B cell (primary cell): ENCODE results near the gene NUPR1. TPM values are rescaled to one million over a fixed set of nuclear protein-coding genes. Genes with fewer than 3 reads are reported as not detected.

ENCODE experiments used
- ATAC-seq: fragments of 200-7000 bp; cut with Tn5 transposase; one replicate; pipeline ENCODE4 v1.10.0; 2021; ENCODE audit warnings: low read depth, mild to moderate bottlenecking, moderate number of reproducible peaks, moderate library complexity
- CTCF ChIA-PET: fragments of 350-600 bp; sonication (Branson Sonifier 250); formaldehyde crosslinking; loops from one replicate; lab custom pipeline; 2021; ENCODE audit warnings: antibody characterized with exemption, inconsistent platforms; lab: Charles Lee
- POLR2A ChIA-PET: fragments of 350-600 bp; sonication (Branson Sonifier 250); formaldehyde crosslinking; loops from one replicate; lab custom pipeline; 2021; ENCODE audit warnings: antibody characterized with exemption; lab: Charles Lee
- DNase-seq: peaks from one replicate; pipeline ENCODE4 v3.0.0; 2013
- H2AFZ ChIP-seq: 2 replicates; pipeline ENCODE4 v1.6.1; 2012; ENCODE audit warnings: mild to moderate bottlenecking, low read depth, low read length; ENCODE audit not compliant: insufficient read depth, poor library complexity, severe bottlenecking
- H3K27ac ChIP-seq, 2 donors: 1 replicate in 1 of 2; 2 replicates in 1 of 2; pipeline ENCODE4 v1.5.1; 2012 to 2013; ENCODE audit warnings: low read length in 2 of 2, mild to moderate bottlenecking in 2 of 2, moderate library complexity in 1 of 2
- H3K27me3 ChIP-seq, 4 experiments: fragments of 200-600 bp in 1 of 4; sonication (generic) in 1 of 4; replicated peaks in 1 of 4; 1 replicate in 2 of 4; 2 replicates in 2 of 4; pipeline versions ENCODE4 v1.6.1 to v1.7.0; 2013 to 2016; ENCODE audit warnings: low read length in 3 of 4, mild to moderate bottlenecking in 2 of 4, mixed read lengths in 1 of 4, moderate library complexity in 1 of 4; ENCODE audit not compliant: insufficient read depth in 4 of 4, control insufficient read depth in 3 of 4; ENCODE audit errors: control extremely low read depth in 1 of 4
- H3K36me3 ChIP-seq, 2 experiments: replicated peaks in 1 of 2; 1 replicate in 1 of 2; 2 replicates in 1 of 2; pipeline versions ENCODE4 v1.6.1 to v1.7.1; 2013; ENCODE audit warnings: low read length in 1 of 2; ENCODE audit not compliant: insufficient read depth in 2 of 2, control insufficient read depth in 1 of 2; ENCODE audit errors: control extremely low read depth in 1 of 2, extremely low read depth in 1 of 2
- H3K4me1 ChIP-seq, 2 donors: fragments of 200-600 bp in 1 of 2; sonication (generic) in 1 of 2; 1 replicate in 1 of 2; 2 replicates in 1 of 2; pipeline versions ENCODE4 v1.5.1 to v1.6.1; 2013 to 2017; ENCODE audit warnings: low read length in 2 of 2; ENCODE audit not compliant: control insufficient read depth in 2 of 2, insufficient read depth in 2 of 2
- H3K4me2 ChIP-seq: replicated peaks from 2 replicates; pipeline ENCODE3; 2012; ENCODE audit warnings: mild to moderate bottlenecking, low read depth, low read length; ENCODE audit not compliant: poor library complexity, severe bottlenecking
- H3K4me3 ChIP-seq, 5 experiments: fragments of 200-600 bp in 1 of 5; sonication (generic) in 1 of 5; 1 replicate in 3 of 5; 2 replicates in 2 of 5; pipeline versions ENCODE4 v1.5.1 to v1.7.0; 2011 to 2016; ENCODE audit warnings: low read length in 4 of 5, mild to moderate bottlenecking in 4 of 5, low read depth in 2 of 5, control low read depth in 1 of 5, moderate library complexity in 1 of 5; ENCODE audit not compliant: insufficient read depth in 1 of 5; ENCODE audit errors: control extremely low read depth in 1 of 5, extremely low read depth in 1 of 5
- H3K79me2 ChIP-seq: fragments of 200-600 bp; sonication (generic); one replicate; pipeline ENCODE4 v1.6.0; 2016; ENCODE audit warnings: low read length; ENCODE audit not compliant: control insufficient read depth, insufficient read depth
- H3K9ac ChIP-seq: fragments of 200-600 bp; sonication (generic); 2 replicates; pipeline ENCODE4 v1.6.1; 2017; ENCODE audit warnings: mild to moderate bottlenecking, low read length, moderate library complexity
- H3K9me3 ChIP-seq, 3 donors: one replicate each; pipeline versions ENCODE4 v1.6.1 to v1.7.1; 2013; ENCODE audit warnings: low read length in 2 of 3; ENCODE audit not compliant: control insufficient read depth in 2 of 3, insufficient read depth in 1 of 3; ENCODE audit errors: control extremely low read depth in 1 of 3
- H4K20me1 ChIP-seq: 2 replicates; pipeline ENCODE4 v1.6.0; 2012; ENCODE audit warnings: mild to moderate bottlenecking, low read length; ENCODE audit not compliant: insufficient read depth, control insufficient read depth, poor library complexity, severe bottlenecking
- H3K27ac Mint-ChIP-seq: one replicate; pipeline ENCODE4 v1.8.0; 2021; ENCODE audit warnings: mixed read lengths
- H3K27me3 Mint-ChIP-seq: one replicate; pipeline ENCODE4 v1.8.0; 2021; ENCODE audit warnings: mixed read lengths
- H3K4me1 Mint-ChIP-seq: one replicate; pipeline ENCODE4 v1.8.0; 2021; ENCODE audit warnings: mixed read lengths
- H3K4me3 Mint-ChIP-seq: one replicate; pipeline ENCODE4 v1.8.0; 2021; ENCODE audit warnings: mixed read lengths
- H3K9me3 Mint-ChIP-seq: one replicate; pipeline ENCODE4 v1.8.0; 2022; ENCODE audit warnings: mixed read lengths; ENCODE audit not compliant: insufficient read depth
- EZH2 ChIP-seq: IDR thresholded peaks from 2 replicates; pipeline ENCODE4 v1.6.1; 2012; ENCODE audit warnings: borderline replicate concordance, low read depth, mild to moderate bottlenecking, moderate library complexity, low read length; ENCODE audit not compliant: insufficient read depth, poor library complexity, severe bottlenecking
- WGBS: methylation state at CpG from one replicate; pipeline ENCODE4 v1.1.5; 2013; ENCODE audit warnings: missing lambda C conversion rate; ENCODE audit not compliant: insufficient coverage; 5-methylcytosine and 5-hydroxymethylcytosine counted together
- intact Hi-C: fragments of 100-400 bp; cut with micrococcal nuclease; formaldehyde crosslinking; loops from one replicate; pipeline ENCODE4 v1.10.0; 2022
- polyA plus RNA-seq: library from polyadenylated mRNA; depleted of rRNA; stranded (reverse); fragments of >200 nt; gene quantifications from 2 replicates; pipeline ENCODE4 v1.2.3, GENCODE V29; 2012
- total RNA-seq, 2 donors: library from RNA; stranded (reverse); fragments of 120-200 nt in 1 of 2; gene quantifications; 1 replicate in 1 of 2; 2 replicates in 1 of 2; pipeline versions ENCODE4 v1.2.3 to v1.2.4, GENCODE V29; 2013 to 2022
- TF ChIP-seq, protein P1 (sequence below): fragments of 200-600 bp; IDR thresholded peaks from one replicate; pipeline ENCODE4 v1.8.0; 2022; ENCODE audit warnings: antibody characterized with exemption, mild to moderate bottlenecking

The NUPR1 gene
- total and polyA plus RNA-seq, 2 donors (not counting 1 experiment from before 2014, with no cell fraction given) = not detected

DNA sequence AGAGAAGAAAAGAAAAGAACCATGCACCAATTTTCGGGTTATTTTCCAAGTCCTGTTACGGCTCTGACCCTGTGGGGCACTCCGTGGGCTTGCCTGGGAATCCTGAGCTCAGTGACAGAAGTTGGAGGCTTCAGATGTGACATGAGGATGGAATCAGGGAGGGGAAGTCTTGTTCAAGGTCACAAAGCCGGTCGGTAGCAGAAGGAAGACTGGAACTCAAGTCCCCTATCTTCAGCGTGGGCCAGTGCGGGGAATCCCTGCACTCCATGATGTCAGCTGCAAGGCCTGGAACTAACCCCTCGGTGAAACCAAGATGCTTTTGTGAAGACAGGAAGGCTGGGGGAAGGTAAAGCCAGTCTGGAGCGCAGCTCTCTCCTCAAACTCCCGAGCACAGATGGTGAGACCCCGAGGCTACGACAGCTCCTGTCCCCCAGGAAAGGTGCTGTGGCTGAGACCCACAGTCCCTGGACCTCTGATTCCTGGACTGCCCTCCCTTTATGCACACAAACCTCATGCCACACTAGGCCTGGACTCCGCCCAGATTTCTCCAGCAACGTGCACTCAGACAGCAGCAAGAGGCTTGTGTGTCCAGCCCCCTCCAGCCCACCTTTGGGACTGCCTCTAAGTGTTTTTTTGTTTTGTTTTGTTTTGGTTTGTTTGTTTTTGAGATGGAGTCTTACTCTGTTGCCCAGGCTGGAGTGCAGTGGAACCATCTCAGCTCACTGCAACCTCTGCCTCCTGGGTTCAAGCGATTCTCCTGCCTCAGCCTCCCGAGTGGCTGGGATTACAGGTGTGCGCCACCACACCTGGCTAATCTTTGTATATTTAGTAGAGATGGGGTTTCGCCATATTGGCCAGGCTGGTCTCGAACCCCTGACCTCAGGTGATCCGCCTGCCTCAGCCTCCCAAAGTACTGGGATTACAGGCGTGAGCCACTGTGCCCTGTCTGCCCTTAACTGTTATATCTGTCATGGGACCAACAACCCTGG, 26.7 kb downstream of the NUPR1 start:
- 97% methylated on average over 17 of the region's 21 CpGs for WGBS
- Mint-ChIP-seq H3K9me3 (no peaks in the 10 kb centered on the region), H3K4me3 (no peak overlapping the region), H3K27me3 (no peaks in the 10 kb centered on the region), H3K4me1 (peaks cover 11% of the 10 kb centered on the region), H3K27ac (no peak overlapping the region)
- ChIA-PET CTCF (no interaction called here), POLR2A (no interaction called here)
- ATAC-seq (no peak), DNase-seq (no peak)
- Histone ChIP-seq H3K79me2 (no peaks in the 10 kb centered on the region), H4K20me1 (no peaks in the 10 kb centered on the region), H2AFZ (no peak overlapping the region), H3K27ac (no peak overlapping the region), H3K9ac (no peak overlapping the region), H3K9me3 (peaks cover 0 to 6% (median 0%) of the 10 kb centered on the region in 3 donors), H3K36me3 (no peaks in the 10 kb centered on the region), H3K27me3 (no peaks in the 10 kb centered on the region), H3K4me2 (no peak overlapping the region), H3K4me3 (no peak overlapping the region), H3K4me1 (peaks cover 10 to 16% of the 10 kb centered on the region in 2 donors)
- no peak for TF ChIP-seq EZH2
- TF ChIP-seq, protein P1, sequence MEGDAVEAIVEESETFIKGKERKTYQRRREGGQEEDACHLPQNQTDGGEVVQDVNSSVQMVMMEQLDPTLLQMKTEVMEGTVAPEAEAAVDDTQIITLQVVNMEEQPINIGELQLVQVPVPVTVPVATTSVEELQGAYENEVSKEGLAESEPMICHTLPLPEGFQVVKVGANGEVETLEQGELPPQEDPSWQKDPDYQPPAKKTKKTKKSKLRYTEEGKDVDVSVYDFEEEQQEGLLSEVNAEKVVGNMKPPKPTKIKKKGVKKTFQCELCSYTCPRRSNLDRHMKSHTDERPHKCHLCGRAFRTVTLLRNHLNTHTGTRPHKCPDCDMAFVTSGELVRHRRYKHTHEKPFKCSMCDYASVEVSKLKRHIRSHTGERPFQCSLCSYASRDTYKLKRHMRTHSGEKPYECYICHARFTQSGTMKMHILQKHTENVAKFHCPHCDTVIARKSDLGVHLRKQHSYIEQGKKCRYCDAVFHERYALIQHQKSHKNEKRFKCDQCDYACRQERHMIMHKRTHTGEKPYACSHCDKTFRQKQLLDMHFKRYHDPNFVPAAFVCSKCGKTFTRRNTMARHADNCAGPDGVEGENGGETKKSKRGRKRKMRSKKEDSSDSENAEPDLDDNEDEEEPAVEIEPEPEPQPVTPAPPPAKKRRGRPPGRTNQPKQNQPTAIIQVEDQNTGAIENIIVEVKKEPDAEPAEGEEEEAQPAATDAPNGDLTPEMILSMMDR = no peak
- intact Hi-C loops = no loop called here

- Mint-ChIP-seq H3K4me1 (peaks cover 21% of the 10 kb centered on the region), H3K27ac (no peak overlapping the region), H3K9me3 (no peaks in the 10 kb centered on the region), H3K4me3 (no peak overlapping the region), H3K27me3 (peaks cover 5% of the 10 kb centered on the region)
- ChIA-PET CTCF (no interaction called here), POLR2A (no interaction called here)
- H3K79me2 ChIP-seq = no peaks in the 10 kb centered on the region
- H3K36me3 ChIP-seq = no peaks in the 10 kb centered on the region
- H3K27me3 ChIP-seq = peaks cover 0 to 3% (median 0%) of the 10 kb centered on the region in 4 experiments
- peaks cover 0 to 10% (median 0%) of the 10 kb centered on the region in 3 donors for H3K9me3 ChIP-seq
- H3K4me1 ChIP-seq = peaks cover 10 to 21% of the 10 kb centered on the region in 2 donors
- H3K9ac ChIP-seq = no peak overlapping the region
- no peak overlapping the region for H3K4me2 ChIP-seq
- 100% methylated on average over 1 of the region's 3 CpGs for WGBS
- TF ChIP-seq, protein P1 = no peak
- TF ChIP-seq EZH2 = no peak
- H3K27ac ChIP-seq = no peak overlapping the region
- H4K20me1 ChIP-seq = no peaks in the 10 kb centered on the region
- no peak overlapping the region for H3K4me3 ChIP-seq
- DNase-seq = no peak
- intact Hi-C loops = no loop called here
- H2AFZ ChIP-seq = no peak overlapping the region
- ATAC-seq = no peak
These were observed 27.7 kb downstream of the NUPR1 start for GRCh38 chr16:28511031-28511430.
